Measurements from ENCODE around the gene CDC42BPA. TPM values are rescaled to one million over a fixed set of nuclear protein-coding genes. Genes with fewer than 3 reads are reported as not detected.

CDC42BPA gene
- total and polyA plus RNA-seq, 2 of the 13 experiments (the other 11 are each of a cell fraction or from before 2014, with no cell fraction given), result 6.5 to 16.0 TPM

DNA sequence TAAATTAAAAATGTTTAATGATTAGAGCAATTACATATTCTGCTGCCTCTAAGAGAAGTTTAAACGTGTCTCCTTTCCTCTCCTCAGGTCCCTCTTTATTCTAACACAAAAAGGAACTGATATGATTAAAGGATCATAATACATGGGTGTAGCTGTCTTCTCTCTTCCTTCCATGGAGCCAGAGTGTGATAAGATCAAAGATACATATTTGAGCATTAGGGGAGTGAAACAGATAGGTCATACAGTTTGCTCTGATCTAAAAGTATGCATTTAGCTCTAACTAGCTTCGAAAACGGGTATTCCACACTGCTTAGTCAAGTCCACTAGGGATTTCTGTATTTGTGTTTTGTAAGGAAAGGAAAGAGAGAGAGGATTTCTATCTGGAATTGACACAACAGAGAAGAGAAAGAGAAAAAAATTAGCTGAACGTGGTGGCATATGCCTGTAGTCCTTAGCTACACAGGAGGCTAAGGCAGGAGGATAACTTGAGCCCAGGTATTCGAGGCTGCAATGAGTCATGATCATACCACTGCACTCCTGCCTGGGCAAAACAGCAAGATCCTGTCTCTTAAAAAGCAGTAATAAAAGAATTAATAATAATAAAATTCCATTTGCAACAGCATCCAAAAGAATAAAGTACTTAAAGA lies 63.1 kb downstream of the CDC42BPA start:
- TF ChIP-seq GATAD1 (CRISPR knock-in tag; IDR thresholded peaks at IDR 0.05) (no peak), FOSL2 (CRISPR knock-in tag; IDR thresholded peaks at IDR 0.05) (peak; percentile 44; the same call in 1 of the 2 replicates), MED8 (CRISPR knock-in tag; IDR thresholded peaks at IDR 0.05; ENCODE audit: insufficient replicate concordance) (no peak), MEF2D (CRISPR knock-in tag; IDR thresholded peaks at IDR 0.05) (no peak)
- TF ChIP-seq, protein P1, sequence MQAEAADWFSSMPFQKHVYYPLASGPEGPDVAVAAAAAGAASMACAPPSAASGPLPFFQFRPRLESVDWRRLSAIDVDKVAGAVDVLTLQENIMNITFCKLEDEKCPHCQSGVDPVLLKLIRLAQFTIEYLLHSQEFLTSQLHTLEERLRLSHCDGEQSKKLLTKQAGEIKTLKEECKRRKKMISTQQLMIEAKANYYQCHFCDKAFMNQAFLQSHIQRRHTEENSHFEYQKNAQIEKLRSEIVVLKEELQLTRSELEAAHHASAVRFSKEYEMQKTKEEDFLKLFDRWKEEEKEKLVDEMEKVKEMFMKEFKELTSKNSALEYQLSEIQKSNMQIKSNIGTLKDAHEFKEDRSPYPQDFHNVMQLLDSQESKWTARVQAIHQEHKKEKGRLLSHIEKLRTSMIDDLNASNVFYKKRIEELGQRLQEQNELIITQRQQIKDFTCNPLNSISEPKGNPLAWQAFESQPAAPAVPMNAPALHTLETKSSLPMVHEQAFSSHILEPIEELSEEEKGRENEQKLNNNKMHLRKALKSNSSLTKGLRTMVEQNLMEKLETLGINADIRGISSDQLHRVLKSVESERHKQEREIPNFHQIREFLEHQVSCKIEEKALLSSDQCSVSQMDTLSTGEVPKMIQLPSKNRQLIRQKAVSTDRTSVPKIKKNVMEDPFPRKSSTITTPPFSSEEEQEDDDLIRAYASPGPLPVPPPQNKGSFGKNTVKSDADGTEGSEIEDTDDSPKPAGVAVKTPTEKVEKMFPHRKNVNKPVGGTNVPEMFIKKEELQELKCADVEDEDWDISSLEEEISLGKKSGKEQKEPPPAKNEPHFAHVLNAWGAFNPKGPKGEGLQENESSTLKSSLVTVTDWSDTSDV (CRISPR knock-in tag; IDR thresholded peaks at IDR 0.05), result no peak
- TF ChIP-seq, protein P2, sequence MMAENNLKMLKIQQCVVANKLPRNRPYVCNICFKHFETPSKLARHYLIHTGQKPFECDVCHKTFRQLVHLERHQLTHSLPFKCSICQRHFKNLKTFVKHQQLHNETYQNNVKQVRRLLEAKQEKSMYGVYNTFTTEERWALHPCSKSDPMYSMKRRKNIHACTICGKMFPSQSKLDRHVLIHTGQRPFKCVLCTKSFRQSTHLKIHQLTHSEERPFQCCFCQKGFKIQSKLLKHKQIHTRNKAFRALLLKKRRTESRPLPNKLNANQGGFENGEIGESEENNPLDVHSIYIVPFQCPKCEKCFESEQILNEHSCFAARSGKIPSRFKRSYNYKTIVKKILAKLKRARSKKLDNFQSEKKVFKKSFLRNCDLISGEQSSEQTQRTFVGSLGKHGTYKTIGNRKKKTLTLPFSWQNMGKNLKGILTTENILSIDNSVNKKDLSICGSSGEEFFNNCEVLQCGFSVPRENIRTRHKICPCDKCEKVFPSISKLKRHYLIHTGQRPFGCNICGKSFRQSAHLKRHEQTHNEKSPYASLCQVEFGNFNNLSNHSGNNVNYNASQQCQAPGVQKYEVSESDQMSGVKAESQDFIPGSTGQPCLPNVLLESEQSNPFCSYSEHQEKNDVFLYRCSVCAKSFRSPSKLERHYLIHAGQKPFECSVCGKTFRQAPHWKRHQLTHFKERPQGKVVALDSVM (CRISPR knock-in tag; IDR thresholded peaks at IDR 0.05), result peak; percentile 83
- Histone ChIP-seq H3K4me2 (ENCODE audit: low read depth, low read length) (no peak overlapping the region), H3K27me3 (ENCODE audit: control insufficient read depth in 1 of 2, insufficient read depth in 2 of 2, low read length in 2 of 2) (no peaks in the 10 kb centered on the region), H2AFZ (ENCODE audit: low read length) (no peak overlapping the region), H3K9me3 (ENCODE audit: low read length) (no peaks in the 10 kb centered on the region), H3K9ac (ENCODE audit: insufficient read depth, low read depth, low read length) (no peak overlapping the region), H4K20me1 (ENCODE audit: insufficient read depth, low read length) (no peaks in the 10 kb centered on the region), H3K4me1 (ENCODE audit: insufficient read depth, low read length) (peaks cover 5% of the 10 kb centered on the region; the same call in 1 of the 2 replicates), H3K36me3 (replicated peaks in 1 of 2; ENCODE audit: control insufficient read depth in 1 of 2, insufficient read depth in 2 of 2, low read length in 2 of 2) (peaks cover 0 to 2% of the 10 kb centered on the region in 2 experiments; a peak in 1 of 5 replicates), H3K79me2 (ENCODE audit: insufficient read depth, low read length) (peaks cover 11% of the 10 kb centered on the region), H3K27ac (ENCODE audit: extremely low read length, insufficient read depth, low read length) (no peak overlapping the region), H3K4me3 (replicated peaks in 1 of 3; ENCODE audit: insufficient read depth in 1 of 3, low read depth in 2 of 3, low read length in 3 of 3) (no peak overlapping the region)
- ATAC-seq (no peak), FAIRE-seq (no peak), DNase-seq (ENCODE audit: low spot score) (peak; percentile 25)
- WGBS (ENCODE audit: low lambda C conversion rate), result 71% methylated on average over 5 of the region's 5 CpGs
- BruUV-seq (replicated peaks), result no TSS peak
- POLR2A ChIA-PET, result no interaction called here
- in situ Hi-C loops (cut with HindIII; ENCODE audit: extremely low pct_ligation_motif_present, low pct_unique_long_range_greater_than_20kb) (no loop called here), intact Hi-C loops (cut with micrococcal nuclease; ENCODE audit: unreplicated experiment) (no loop called here)
- CTCF ChIA-PET (ENCODE audit: low intra/inter-chr PET ratio, low total read pairs), result no interaction called here
